Trophoblast cell (in vitro differentiated cells and primary cell): ENCODE data around the gene NOTCH4.

ENCODE experiments used
- DNase-seq, 2 donors: peaks; one replicate each; pipeline ENCODE4 v3.0.0-alpha.2; 2016
- H2AFZ ChIP-seq: 2 replicates; pipeline ENCODE4 v1.6.1; 2013; ENCODE audit warnings: low read length, moderate library complexity, mild to moderate bottlenecking; ENCODE audit not compliant: insufficient read depth, poor library complexity
- H2AK5ac ChIP-seq: 2 replicates; pipeline ENCODE4 v1.6.1; 2013; ENCODE audit warnings: mild to moderate bottlenecking, low read length
- H2BK120ac ChIP-seq: 2 replicates; pipeline ENCODE4 v1.6.1; 2013; ENCODE audit warnings: low read length, mild to moderate bottlenecking, moderate library complexity; ENCODE audit not compliant: insufficient read depth, poor library complexity
- H2BK12ac ChIP-seq: 2 replicates; pipeline ENCODE4 v1.6.1; 2013; ENCODE audit warnings: mild to moderate bottlenecking, low read length, moderate library complexity
- H2BK5ac ChIP-seq: 2 replicates; pipeline ENCODE4 v1.6.1; 2013; ENCODE audit warnings: low read length, low read depth, moderate library complexity, mild to moderate bottlenecking; ENCODE audit not compliant: poor library complexity
- H3K14ac ChIP-seq: 2 replicates; pipeline ENCODE4 v1.6.1; 2013; ENCODE audit warnings: mild to moderate bottlenecking, low read length
- H3K18ac ChIP-seq: 2 replicates; pipeline ENCODE4 v1.6.1; 2013; ENCODE audit warnings: mild to moderate bottlenecking, low read length
- H3K23ac ChIP-seq: 2 replicates; pipeline ENCODE4 v1.6.1; 2013; ENCODE audit warnings: low read length
- H3K27ac ChIP-seq: 2 replicates; pipeline ENCODE4 v1.5.1; 2013; ENCODE audit warnings: low read depth, mild to moderate bottlenecking, inconsistent platforms, low read length, moderate library complexity
- H3K27me3 ChIP-seq: 2 replicates; pipeline ENCODE4 v1.6.1; 2013; ENCODE audit warnings: inconsistent platforms, mild to moderate bottlenecking, low read length, moderate library complexity; ENCODE audit not compliant: insufficient read depth
- H3K36me3 ChIP-seq, 2 experiments: 1 replicate in 1 of 2; 2 replicates in 1 of 2; pipeline ENCODE4 v1.6.1; 2013; ENCODE audit warnings: low read length in 2 of 2, mild to moderate bottlenecking in 2 of 2, moderate library complexity in 1 of 2; ENCODE audit not compliant: insufficient read depth in 2 of 2, control insufficient read depth in 1 of 2
- H3K4ac ChIP-seq: 2 replicates; pipeline ENCODE4 v1.6.1; 2013; ENCODE audit warnings: low read depth, mild to moderate bottlenecking, low read length, moderate library complexity
- H3K4me1 ChIP-seq, 2 experiments: 1 replicate in 1 of 2; 2 replicates in 1 of 2; pipeline ENCODE4 v1.6.1; 2013; ENCODE audit warnings: low read length in 2 of 2, mild to moderate bottlenecking in 2 of 2, moderate library complexity in 1 of 2; ENCODE audit not compliant: insufficient read depth in 2 of 2, control insufficient read depth in 1 of 2
- H3K4me2 ChIP-seq: 2 replicates; pipeline ENCODE4 v1.6.1; 2013; ENCODE audit warnings: inconsistent platforms, mild to moderate bottlenecking, low read length, moderate library complexity
- H3K4me3 ChIP-seq: 2 replicates; pipeline ENCODE4 v1.5.1; 2013; ENCODE audit warnings: mild to moderate bottlenecking, low read depth, low read length, inconsistent platforms
- H3K79me1 ChIP-seq: one replicate; pipeline ENCODE4 v1.6.1; 2013; ENCODE audit warnings: low read length
- H3K79me2 ChIP-seq: 2 replicates; pipeline ENCODE4 v1.6.1; 2013; ENCODE audit warnings: low read length, mild to moderate bottlenecking; ENCODE audit not compliant: control insufficient read depth, insufficient read depth, poor library complexity
- H3K9ac ChIP-seq: 2 replicates; pipeline ENCODE4 v1.6.1; 2013; ENCODE audit warnings: mild to moderate bottlenecking, low read length
- H3K9me3 ChIP-seq: 2 replicates; pipeline ENCODE4 v1.6.1; 2013; ENCODE audit warnings: low read depth, mild to moderate bottlenecking, control low read depth, inconsistent platforms, low read length; ENCODE audit not compliant: insufficient read depth
- H4K12ac ChIP-seq: 2 replicates; pipeline ENCODE4 v1.6.1; 2013; ENCODE audit warnings: low read depth, mild to moderate bottlenecking, low read length, moderate library complexity
- H4K8ac ChIP-seq: 2 replicates; pipeline ENCODE4 v1.6.1; 2013; ENCODE audit warnings: low read depth, mild to moderate bottlenecking, low read length, moderate library complexity
- H4K91ac ChIP-seq: one replicate; pipeline ENCODE4 v1.6.1; 2013; ENCODE audit warnings: low read depth, mild to moderate bottlenecking, low read length, moderate library complexity
- WGBS: extraction: QIAGEN DNeasy Blood & Tissue Kit; methylation state at CpG from one replicate; pipeline ENCODE4 v1.1.7; 2013; ENCODE audit warnings: missing lambda C conversion rate; ENCODE audit not compliant: insufficient read length, insufficient coverage; ENCODE audit errors: extremely low coverage; 5-methylcytosine and 5-hydroxymethylcytosine counted together

The NOTCH4 gene

DNA sequence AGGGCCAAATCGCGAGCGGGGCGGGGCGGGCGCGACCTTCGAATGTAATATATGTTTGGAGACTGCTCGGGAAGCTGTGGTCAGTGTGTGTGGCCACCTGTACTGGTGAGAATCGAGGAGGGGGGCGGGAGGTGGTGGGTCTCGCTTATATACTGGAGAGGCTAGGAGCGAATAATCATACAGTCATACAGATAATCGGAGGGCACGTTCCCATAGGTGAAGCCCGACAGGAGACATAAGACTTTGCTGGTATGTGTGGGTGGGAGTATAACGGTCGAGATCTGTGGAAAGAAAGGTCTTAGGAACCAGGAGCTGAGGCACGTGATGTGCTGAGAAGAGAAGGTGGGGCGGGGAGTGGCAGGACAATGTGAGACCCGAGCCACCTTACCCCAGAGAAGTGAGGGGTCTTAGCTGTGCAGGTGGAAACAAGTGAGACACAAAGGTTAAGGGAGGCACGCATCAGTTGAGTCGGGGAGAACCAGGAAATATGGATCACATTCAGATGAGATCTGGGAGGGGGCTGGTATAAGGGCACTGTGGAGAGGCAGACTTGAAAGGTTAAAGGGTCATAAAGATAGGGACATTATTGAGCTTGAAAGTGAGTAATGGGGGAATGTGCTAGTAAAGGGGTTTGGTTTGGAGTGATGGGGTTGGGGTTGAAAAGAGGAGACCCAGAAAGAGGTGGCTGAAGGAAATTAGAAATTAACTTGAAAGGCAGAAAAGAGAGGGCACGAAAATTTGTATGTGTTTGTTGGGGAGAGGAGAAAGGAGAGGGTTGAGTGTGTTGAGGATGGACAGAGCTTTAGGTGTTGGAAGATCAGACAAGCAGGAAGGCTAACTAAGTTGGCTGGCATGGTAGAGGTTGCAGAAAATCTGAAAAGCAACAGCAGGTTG, 45.1 kb downstream of the NOTCH4 start:
- peaks cover 14% of the 10 kb centered on the region for H3K79me1 ChIP-seq
- H4K12ac ChIP-seq, result no peak overlapping the region
- H2BK120ac ChIP-seq, result no peak overlapping the region
- peaks cover 26 to 32% of the 10 kb centered on the region in 2 experiments for H3K36me3 ChIP-seq
- peak overlapping the region; percentile 60 for H3K4me2 ChIP-seq
- H2BK5ac ChIP-seq, result no peak overlapping the region
- H3K18ac ChIP-seq, result peak overlapping the region; percentile 10
- peak overlapping the region; percentile 28 for H3K9ac ChIP-seq
- peaks cover 10% of the 10 kb centered on the region for H3K79me2 ChIP-seq
- peak overlapping the region; percentile 19 for H3K23ac ChIP-seq
- H3K9me3 ChIP-seq, result no peaks in the 10 kb centered on the region
- peak overlapping the region; percentile 59 for H4K91ac ChIP-seq
- peak overlapping the region; percentile 72 for H3K4me3 ChIP-seq
- no peak overlapping the region for H3K27ac ChIP-seq
- no peaks in the 10 kb centered on the region for H3K27me3 ChIP-seq
- WGBS, result 95% methylated on average over 1 of the region's 24 CpGs
- H2AFZ ChIP-seq, result peak overlapping the region; percentile 38
- DNase-seq, result peak in 1 of 2 donors; percentile 13
- H2AK5ac ChIP-seq, result peak overlapping the region; percentile 4
- peak overlapping the region; percentile 16 for H3K4ac ChIP-seq
- H3K4me1 ChIP-seq, result peaks cover 4 to 21% of the 10 kb centered on the region in 2 experiments
- H2BK12ac ChIP-seq, result no peak overlapping the region
- H4K8ac ChIP-seq, result peak overlapping the region; percentile 44
- peak overlapping the region; percentile 33 for H3K14ac ChIP-seq

DNA sequence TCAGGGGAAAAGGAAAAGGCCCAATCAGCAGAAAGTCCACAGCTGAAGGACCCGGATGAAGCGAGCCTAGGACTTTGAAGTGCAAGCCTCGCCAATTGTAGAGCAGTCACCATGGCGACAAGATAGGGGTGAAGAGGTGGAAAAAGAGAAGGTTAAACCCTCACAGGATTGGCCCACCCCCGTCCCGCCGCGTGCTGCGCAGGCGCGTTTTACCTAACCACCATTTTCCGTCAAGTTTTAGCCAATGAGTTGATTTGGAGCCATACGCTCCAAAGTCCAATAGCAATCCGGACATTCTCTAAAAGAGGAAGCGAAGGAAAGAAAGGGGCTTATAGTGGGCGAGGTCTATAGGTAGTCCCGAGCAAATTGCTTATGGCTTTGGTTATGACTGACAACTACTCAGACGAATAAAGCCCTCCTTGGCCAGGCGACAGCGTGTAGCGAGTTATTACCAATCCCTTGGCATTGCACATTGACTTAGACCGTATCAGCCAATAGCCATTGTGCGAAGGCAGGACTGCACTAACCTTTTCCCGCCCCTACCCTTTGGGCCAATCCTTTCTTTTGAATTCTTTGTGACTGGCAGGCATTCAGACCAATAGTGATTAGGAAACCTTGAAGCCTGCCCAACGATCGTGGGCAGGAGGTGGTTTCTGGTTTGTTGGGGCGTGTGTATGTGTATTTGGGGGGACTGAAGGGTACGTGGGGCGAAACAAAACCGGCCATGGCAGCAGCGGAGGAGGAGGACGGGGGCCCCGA, 45.9 kb downstream of the NOTCH4 start, which contains the start of gene RNF5:
TSS of gene RNF5 (plus strand) at position 618 of the 759 bp plus-strand sequence. CDS start at position 725, 107 bp downstream.
- no peak within 1 kb of the TSS for H2BK12ac ChIP-seq
- H2BK5ac ChIP-seq, result peak within 1 kb of the TSS; percentile 62
- H3K36me3 ChIP-seq, result peaks cover 20 to 24% of the 10 kb centered on the region in 2 experiments
- no CpG with 5 or more reads among the region's 33 CpGs for WGBS
- H3K4me2 ChIP-seq, result peak within 1 kb of the TSS; percentile 79
- no peaks in the 10 kb centered on the region for H3K27me3 ChIP-seq
- H3K9ac ChIP-seq, result peak within 1 kb of the TSS; percentile 75
- H3K14ac ChIP-seq, result peak within 1 kb of the TSS; percentile 76
- peak within 1 kb of the TSS; percentile 72 for H3K4me3 ChIP-seq
- H3K23ac ChIP-seq, result peak within 1 kb of the TSS; percentile 19
- H4K91ac ChIP-seq, result peak within 1 kb of the TSS; percentile 86
- peaks cover 14% of the 10 kb centered on the region for H3K79me1 ChIP-seq
- H3K9me3 ChIP-seq, result no peaks in the 10 kb centered on the region
- H3K79me2 ChIP-seq, result peaks cover 10% of the 10 kb centered on the region
- H2BK120ac ChIP-seq, result peak within 1 kb of the TSS; percentile 53
- peak within 1 kb of the TSS; percentile 91 for H3K27ac ChIP-seq
- peak within 1 kb of the TSS; percentile 55 for H3K18ac ChIP-seq
- peak within 1 kb of the TSS; percentile 38 for H2AFZ ChIP-seq
- H3K4me1 ChIP-seq, result peaks cover 11 to 29% of the 10 kb centered on the region in 2 experiments
- H4K8ac ChIP-seq, result peak within 1 kb of the TSS; percentile 91
- peak within 1 kb of the TSS; percentile 65 for H4K12ac ChIP-seq
- peak; percentile 98 to 100 for DNase-seq
- H2AK5ac ChIP-seq, result peak within 1 kb of the TSS; percentile 4
- peak within 1 kb of the TSS; percentile 58 for H3K4ac ChIP-seq

DNA sequence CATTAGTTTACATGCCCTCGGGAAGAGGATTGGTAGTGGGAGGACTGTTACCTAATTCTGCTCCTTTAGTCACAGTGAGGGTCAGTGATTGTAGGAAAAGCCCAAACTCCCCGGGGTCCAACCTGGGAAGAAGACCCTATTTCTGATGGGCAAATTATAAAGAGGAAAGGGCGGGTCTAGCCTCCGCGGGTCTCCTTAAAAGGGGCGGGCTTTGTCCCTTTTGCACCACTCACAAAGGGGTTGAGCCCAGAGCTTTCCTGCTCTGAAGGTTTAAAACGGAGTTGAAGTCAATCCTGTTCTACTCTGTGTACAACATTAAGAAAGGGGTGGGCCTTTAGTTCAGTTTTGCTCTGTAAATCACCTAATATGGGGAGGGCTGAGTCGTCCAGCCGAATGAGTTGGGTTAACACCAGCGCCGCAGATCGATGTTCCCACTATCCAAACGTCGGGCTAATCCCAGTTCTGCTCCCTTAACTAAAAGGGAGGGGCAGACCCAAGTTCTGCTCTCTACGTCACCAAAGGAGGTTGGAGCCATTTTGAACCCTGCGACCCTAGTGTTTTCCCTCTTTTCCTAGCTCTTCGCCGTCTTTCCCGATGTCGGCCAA, 46.6 kb downstream of the NOTCH4 start:
- Histone ChIP-seq H3K18ac (peak overlapping the region; percentile 55), H3K27me3 (no peaks in the 10 kb centered on the region), H3K4me2 (peak overlapping the region; percentile 79), H3K9me3 (no peaks in the 10 kb centered on the region), H3K9ac (peak overlapping the region; percentile 75), H2BK5ac (peak overlapping the region; percentile 62), H3K27ac (peak overlapping the region; percentile 91), H3K79me2 (peaks cover 10% of the 10 kb centered on the region), H3K4me1 (peaks cover 13 to 32% of the 10 kb centered on the region in 2 experiments), H4K8ac (peak overlapping the region; percentile 91), H2AFZ (peak overlapping the region; percentile 37), H2AK5ac (peak overlapping the region; percentile 69), H3K4ac (peak overlapping the region; percentile 58), H3K4me3 (peak overlapping the region; percentile 45), H4K91ac (peak overlapping the region; percentile 86), H3K36me3 (peaks cover 14 to 18% of the 10 kb centered on the region in 2 experiments), H3K14ac (peak overlapping the region; percentile 76), H4K12ac (peak overlapping the region; percentile 65), H2BK12ac (no peak overlapping the region), H3K23ac (no peak overlapping the region), H2BK120ac (peak overlapping the region; percentile 53), H3K79me1 (peaks cover 14% of the 10 kb centered on the region)
- no CpG with 5 or more reads among the region's 20 CpGs for WGBS
- no peak for DNase-seq
